Body of pancreas (tissue), 4 donors: ENCODE data around the gene HS6ST3.

Experiments used
- CTCF ChIP-seq, 7 experiments: fragments of 450-650 bp in 4 of 7; fragments of 200-600 bp in 3 of 7; sonication (generic) in 3 of 7; IDR thresholded peaks; one replicate each; pipeline ENCODE4 v1.5.1; 2016 to 2019; ENCODE audit warnings: antibody characterized with exemption in 7 of 7
- POLR2A ChIP-seq, 3 donors: fragments of 450-650 bp; IDR thresholded peaks; one replicate each; pipeline ENCODE4 v1.6.1; 2016; ENCODE audit warnings: antibody characterized with exemption in 3 of 3, mild to moderate bottlenecking in 2 of 3

DNA sequence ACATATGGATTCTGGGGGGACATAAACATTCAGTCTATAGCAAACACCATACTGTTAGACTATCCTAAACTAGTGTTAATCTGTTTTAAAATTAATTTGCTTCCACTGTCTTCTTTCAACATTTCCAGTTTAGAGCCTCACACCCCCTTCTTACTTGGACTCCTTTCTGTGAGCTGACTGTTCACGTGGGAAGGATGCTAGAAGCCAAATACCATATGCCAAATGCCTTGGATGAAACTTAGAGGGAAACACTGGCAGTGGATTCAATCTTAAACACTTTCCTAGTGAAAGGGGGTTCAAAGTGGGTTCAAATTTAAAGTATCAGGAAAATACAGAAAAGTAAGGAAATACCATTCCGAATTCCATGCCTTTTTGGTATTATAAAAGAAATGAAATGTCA lies 113.6 kb downstream of the HS6ST3 start:
- TF ChIP-seq POLR2A (IDR thresholded peaks at IDR 0.05) (no peak), CTCF (IDR thresholded peaks at IDR 0.05) (no peak)
